Effector memory CD8-positive, alpha-beta T cell (primary cell): Measurements from ENCODE around the gene IL15.
A peak's percentile ranks its signal among the peaks of the same experiment; 100 is the strongest.
"Not testable (repeated sequence)": the region's sequence is repeated elsewhere in the genome, so short reads cannot be mapped to it uniquely, and the experiment has no call there.

ENCODE experiments used
- ATAC-seq: fragments of 150-1000 bp; cut with Tn5 transposase; replicated peaks from 2 replicates; pipeline ENCODE4 v1.10.0; 2021; ENCODE audit warnings: mild to moderate bottlenecking, moderate library complexity
- DNase-seq, 3 experiments: peaks; one replicate each; pipeline ENCODE4 v3.0.0; 2021
- H3K27ac Mint-ChIP-seq, 2 donors: one replicate each; pipeline ENCODE4 v1.8.0; 2022; ENCODE audit warnings: mild to moderate bottlenecking in 2 of 2, mixed read lengths in 2 of 2, moderate library complexity in 2 of 2
- H3K27me3 Mint-ChIP-seq, 2 donors: one replicate each; pipeline ENCODE4 v1.8.0; 2022; ENCODE audit warnings: mixed read lengths in 2 of 2
- H3K36me3 Mint-ChIP-seq: one replicate; pipeline ENCODE4 v1.8.0; 2022; ENCODE audit warnings: mild to moderate bottlenecking, moderate library complexity, mixed read lengths; ENCODE audit not compliant: insufficient read depth
- H3K4me1 Mint-ChIP-seq, 2 donors: one replicate each; pipeline ENCODE4 v1.8.0; 2022; ENCODE audit warnings: low read depth in 2 of 2, mixed read lengths in 2 of 2
- H3K4me3 Mint-ChIP-seq, 2 donors: one replicate each; pipeline ENCODE4 v1.8.0; 2022; ENCODE audit warnings: mild to moderate bottlenecking in 2 of 2, mixed read lengths in 2 of 2, moderate library complexity in 2 of 2
- H3K9me3 Mint-ChIP-seq, 2 donors: one replicate each; pipeline ENCODE4 v1.8.0; 2022; ENCODE audit warnings: mixed read lengths in 2 of 2
- total RNA-seq, 9 experiments: gene quantifications; one replicate each; lab custom pipeline; 2026; lab: John Stamatoyannopoulos, UW

The IL15 gene, protein sequence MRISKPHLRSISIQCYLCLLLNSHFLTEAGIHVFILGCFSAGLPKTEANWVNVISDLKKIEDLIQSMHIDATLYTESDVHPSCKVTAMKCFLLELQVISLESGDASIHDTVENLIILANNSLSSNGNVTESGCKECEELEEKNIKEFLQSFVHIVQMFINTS
- 1.1 to 17.6 (median 4.7) reads per million in 9 experiments for total RNA-seq

DNA sequence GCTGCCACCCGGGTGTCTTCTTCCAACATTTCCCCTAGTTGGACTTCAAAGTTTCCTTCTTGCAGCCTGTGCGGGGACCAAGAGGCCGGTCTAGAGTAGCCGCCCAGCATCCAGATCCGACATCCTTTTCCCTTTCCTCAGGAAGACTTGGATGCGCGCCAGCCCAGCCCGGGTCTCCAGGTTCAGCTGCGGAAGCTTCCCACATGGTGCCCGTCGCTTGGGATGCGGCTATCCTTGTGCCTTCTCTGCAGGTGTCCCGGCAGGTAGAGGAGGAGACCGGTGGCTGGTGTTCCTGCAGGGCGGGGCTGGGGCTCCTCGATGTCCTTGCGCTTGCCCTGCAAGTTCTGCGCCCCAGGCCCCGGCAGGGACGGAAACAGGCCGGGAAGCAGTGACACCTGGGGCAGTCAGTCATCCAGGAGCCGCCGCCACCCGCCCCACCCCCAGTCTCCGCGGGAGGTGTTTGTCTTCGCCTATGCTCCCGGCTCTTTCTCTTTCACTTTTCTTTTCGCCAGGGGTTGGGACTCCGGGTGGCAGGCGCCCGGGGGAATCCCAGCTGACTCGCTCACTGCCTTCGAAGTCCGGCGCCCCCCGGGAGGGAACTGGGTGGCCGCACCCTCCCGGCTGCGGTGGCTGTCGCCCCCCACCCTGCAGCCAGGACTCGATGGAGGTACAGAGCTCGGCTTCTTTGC lies at the start of gene IL15:
Gene IL15 (plus strand): TSS at position 502 of the 689 bp plus-strand sequence. CDS start 82,882 bp downstream, outside the sequence.
- DNase-seq (peak; percentile 51 to 57 (median 56)), ATAC-seq (peak; percentile 89)
- H3K4me3 Mint-ChIP-seq, result peak within 1 kb of the TSS; percentile 95 to 99
- peaks cover 5% of the 10 kb centered on the region for H3K36me3 Mint-ChIP-seq
- H3K27ac Mint-ChIP-seq, result peak within 1 kb of the TSS; percentile 97 to 98
- no peaks in the 10 kb centered on the region for H3K9me3 Mint-ChIP-seq
- H3K4me1 Mint-ChIP-seq, result peaks cover 20 to 43% of the 10 kb centered on the region in 2 donors
- H3K27me3 Mint-ChIP-seq, result no peaks in the 10 kb centered on the region

DNA sequence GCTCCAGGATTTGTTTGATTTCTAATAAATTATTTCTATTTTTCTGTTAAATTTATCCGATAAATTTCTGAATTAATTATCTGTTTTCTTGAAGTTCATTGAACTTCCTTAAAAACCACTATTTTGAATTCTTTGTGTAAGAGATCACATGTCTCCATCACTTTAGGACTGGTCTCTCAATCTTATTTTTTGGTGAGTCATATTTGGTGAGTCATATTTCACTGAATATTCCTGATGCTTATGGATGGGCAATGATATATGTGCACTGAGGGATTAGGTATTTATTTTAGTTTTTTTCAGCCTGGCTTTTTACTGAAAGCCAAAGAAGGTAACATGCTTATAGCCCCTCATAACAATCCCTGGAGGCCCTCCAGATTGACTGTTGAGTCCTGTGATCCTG lies 48.5 kb upstream of the IL15 start:
- Mint-ChIP-seq H3K4me3 (no peak overlapping the region), H3K9me3 (peaks cover 0 to 2% of the 10 kb centered on the region in 2 donors), H3K36me3 (no peaks in the 10 kb centered on the region), H3K4me1 (no peaks in the 10 kb centered on the region), H3K27ac (no peak overlapping the region), H3K27me3 (no peaks in the 10 kb centered on the region)
- no peak for ATAC-seq
- no peak for DNase-seq

DNA sequence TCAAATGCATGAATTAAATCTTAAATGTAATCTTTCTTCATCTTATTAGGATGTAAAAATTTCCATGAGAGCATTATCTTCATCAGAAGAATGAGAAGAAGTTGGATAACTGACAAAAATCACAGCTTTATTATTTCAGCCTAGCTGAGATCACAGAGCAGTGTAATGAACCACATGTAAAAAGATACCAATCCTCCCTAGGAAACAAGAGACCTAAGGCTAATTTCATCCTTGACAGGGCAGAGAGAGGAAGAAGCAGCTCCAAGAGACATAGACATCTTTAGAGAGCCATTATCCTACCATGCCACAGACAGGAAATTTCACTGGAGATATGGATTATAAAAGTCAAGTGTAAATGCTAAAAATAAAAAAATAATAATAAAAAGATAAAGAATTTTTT lies 40.9 kb upstream of the IL15 start:
- no peak overlapping the region for H3K27ac Mint-ChIP-seq
- no peak overlapping the region for H3K4me3 Mint-ChIP-seq
- DNase-seq (no peak), ATAC-seq (no peak)
- H3K36me3 Mint-ChIP-seq, result no peaks in the 10 kb centered on the region
- H3K4me1 Mint-ChIP-seq, result no peaks in the 10 kb centered on the region
- H3K27me3 Mint-ChIP-seq, result peaks cover 0 to 6% of the 10 kb centered on the region in 2 donors
- H3K9me3 Mint-ChIP-seq, result no peaks in the 10 kb centered on the region

DNA sequence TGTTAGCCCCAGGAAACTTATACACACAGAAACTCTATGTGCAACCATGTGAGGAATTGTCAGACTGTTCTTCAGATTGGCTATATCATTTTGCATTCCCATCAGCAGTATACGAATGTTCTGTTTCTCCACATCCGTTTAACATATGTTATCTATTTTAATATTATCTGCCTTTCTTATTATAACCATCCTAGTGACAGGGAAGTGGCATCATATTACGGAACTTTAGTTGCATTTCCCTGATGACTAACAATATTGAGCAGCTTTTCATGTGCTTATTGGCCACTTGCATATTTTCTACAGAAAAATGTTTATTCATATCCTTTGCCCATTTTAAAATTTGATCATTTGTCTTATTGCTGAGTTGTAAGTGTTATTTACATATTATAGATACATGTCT lies 36.5 kb upstream of the IL15 start:
- Mint-ChIP-seq H3K27ac (no peak overlapping the region), H3K4me3 (no peak overlapping the region), H3K9me3 (no peaks in the 10 kb centered on the region), H3K27me3 (peaks cover 0 to 11% of the 10 kb centered on the region in 2 donors), H3K4me1 (peaks cover 4 to 5% of the 10 kb centered on the region in 2 donors), H3K36me3 (no peaks in the 10 kb centered on the region)
- DNase-seq, result no peak
- no peak for ATAC-seq

DNA sequence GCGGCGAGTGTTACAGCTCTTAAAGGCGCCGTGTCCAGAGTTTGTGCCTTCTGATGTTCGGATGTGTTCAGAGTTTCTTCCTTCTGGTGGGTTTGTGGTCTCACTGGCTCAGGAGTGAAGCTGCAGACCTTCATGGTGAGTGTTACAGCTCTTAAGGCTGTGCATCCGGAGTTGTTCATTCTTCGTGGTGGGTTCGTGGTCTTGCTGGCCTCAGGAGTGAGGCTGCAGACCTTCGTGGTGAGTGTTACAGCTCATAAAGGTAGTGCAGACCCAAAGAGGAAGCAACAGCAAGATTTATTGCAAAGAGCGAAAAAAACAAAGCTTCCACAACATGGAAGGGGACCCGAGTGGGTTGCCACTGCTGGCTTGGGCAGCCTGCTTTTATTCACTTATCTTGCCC lies 31.7 kb upstream of the IL15 start:
- peaks cover 14 to 24% of the 10 kb centered on the region in 2 donors for H3K27me3 Mint-ChIP-seq
- H3K4me1 Mint-ChIP-seq, DNase-seq, H3K9me3 Mint-ChIP-seq, H3K36me3 Mint-ChIP-seq, ATAC-seq: not testable (repeated sequence)
- H3K4me3 Mint-ChIP-seq, result peak overlapping the region in 1 of 2 donors; percentile 31
- peak overlapping the region in 1 of 2 donors; percentile 15 for H3K27ac Mint-ChIP-seq

DNA sequence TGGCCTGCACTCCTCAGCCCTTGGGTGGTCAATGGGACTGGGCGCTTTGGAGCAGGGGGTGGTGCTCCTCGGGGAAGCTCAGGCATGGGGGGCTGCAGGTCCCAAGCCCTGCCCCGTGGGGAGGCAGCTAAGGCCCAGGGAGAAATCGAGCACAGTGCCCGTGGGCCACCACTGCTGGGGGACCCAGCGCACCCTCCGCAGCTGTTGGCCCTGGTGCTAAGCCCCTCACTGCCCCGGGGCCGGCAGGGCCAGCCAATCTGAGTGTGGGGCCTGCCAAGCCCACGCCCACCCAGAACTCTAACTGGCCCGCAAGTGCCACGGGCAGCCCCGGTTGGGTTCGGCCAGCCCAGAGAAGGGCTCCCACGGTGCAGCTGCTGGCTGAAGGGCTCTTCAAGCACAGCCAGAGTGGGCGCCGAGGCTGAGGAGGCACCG lies 30.9 kb upstream of the IL15 start:
- ATAC-seq (no peak), DNase-seq (no peak)
- Mint-ChIP-seq H3K27ac (no peak overlapping the region), H3K27me3 (peaks cover 13 to 25% of the 10 kb centered on the region in 2 donors), H3K4me3 (no peak overlapping the region), H3K9me3 (no peaks in the 10 kb centered on the region), H3K36me3 (no peaks in the 10 kb centered on the region), H3K4me1 (peaks cover 4 to 5% of the 10 kb centered on the region in 2 donors)

DNA sequence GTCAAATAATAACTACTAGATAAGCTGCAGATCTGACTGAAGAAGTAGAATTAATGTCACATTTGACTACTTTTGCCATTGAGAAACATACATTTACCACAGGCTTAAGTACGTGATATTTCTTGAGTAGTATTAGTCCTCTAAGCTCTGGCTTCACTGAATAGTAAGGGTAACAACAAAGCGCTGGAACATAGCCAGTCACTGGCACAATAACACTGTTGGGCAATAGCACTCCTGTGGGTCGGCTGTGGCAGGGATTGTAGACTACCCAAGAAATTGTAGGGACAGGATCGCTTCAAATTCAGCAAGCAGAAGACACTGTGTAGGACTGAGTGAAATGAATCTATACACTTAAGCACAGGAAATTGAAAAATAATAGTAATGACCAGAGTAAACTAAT lies 27.1 kb upstream of the IL15 start:
- peaks cover 20 to 25% of the 10 kb centered on the region in 2 donors for H3K27me3 Mint-ChIP-seq
- H3K9me3 Mint-ChIP-seq, result no peaks in the 10 kb centered on the region
- peaks cover 4 to 5% of the 10 kb centered on the region in 2 donors for H3K4me1 Mint-ChIP-seq
- no peak overlapping the region for H3K27ac Mint-ChIP-seq
- no peaks in the 10 kb centered on the region for H3K36me3 Mint-ChIP-seq
- DNase-seq (no peak), ATAC-seq (no peak)
- no peak overlapping the region for H3K4me3 Mint-ChIP-seq

DNA sequence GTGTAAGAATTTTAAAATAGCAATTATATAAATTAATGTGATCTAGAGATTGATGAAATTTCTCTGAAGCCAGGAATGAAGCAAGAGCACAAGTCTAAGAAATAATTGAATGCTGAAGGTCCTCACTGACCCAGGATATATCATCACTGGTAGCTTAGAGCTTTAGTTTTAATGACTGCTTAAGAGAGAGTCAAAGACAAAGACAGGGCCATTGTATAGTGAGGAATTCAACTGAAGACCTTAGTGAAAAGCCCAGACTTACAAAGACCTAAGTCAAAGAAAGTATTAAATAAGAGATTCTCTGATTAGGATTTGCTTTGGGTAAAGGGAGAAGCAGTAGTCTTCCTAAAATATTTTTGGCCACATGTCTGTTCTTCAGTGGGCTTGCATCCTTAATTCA lies 26.0 kb upstream of the IL15 start:
- DNase-seq, result no peak
- Mint-ChIP-seq H3K4me1 (no peaks in the 10 kb centered on the region), H3K36me3 (no peaks in the 10 kb centered on the region), H3K9me3 (no peaks in the 10 kb centered on the region), H3K27me3 (peaks cover 14 to 25% of the 10 kb centered on the region in 2 donors), H3K27ac (no peak overlapping the region), H3K4me3 (no peak overlapping the region)
- ATAC-seq, result no peak

DNA sequence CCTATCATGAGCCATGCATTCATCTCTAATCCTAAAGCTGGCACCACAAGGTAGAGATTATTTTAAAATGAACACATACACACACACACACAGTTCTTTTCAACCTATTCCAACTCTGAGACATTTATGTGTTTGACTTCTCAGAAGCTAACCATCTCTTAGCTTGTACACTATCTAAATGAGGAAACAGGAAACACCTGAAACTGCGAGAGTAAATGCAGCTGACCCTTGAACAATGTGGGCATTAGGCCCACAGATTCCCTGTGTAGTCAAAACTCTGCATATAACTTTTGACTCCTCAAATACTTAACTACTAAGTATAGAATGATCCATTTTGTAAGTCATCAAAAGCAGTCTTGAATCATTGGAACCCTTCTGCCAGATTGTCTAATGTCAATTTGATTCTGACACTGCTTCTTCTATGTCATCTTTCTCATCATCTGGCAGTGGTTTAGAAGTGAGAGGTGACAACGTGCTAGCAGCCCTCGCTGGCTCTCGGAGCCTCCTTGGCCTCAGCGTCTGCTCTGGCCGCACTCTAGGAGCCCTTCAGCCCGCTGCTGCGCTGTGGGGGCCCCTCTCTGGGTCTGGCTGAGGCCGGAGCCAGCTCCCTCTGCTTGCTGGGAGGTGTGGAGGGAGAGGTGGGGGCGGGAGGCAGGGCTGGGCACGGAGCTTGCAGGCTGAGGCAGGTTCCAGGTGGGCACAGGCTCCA lies 21.4 kb upstream of the IL15 start:
- no peaks in the 10 kb centered on the region for H3K36me3 Mint-ChIP-seq
- no peak overlapping the region for H3K27ac Mint-ChIP-seq
- H3K9me3 Mint-ChIP-seq, result no peaks in the 10 kb centered on the region
- DNase-seq, result no peak
- no peaks in the 10 kb centered on the region for H3K4me1 Mint-ChIP-seq
- peaks cover 12 to 15% of the 10 kb centered on the region in 2 donors for H3K27me3 Mint-ChIP-seq
- ATAC-seq, result no peak
- no peak overlapping the region for H3K4me3 Mint-ChIP-seq

DNA sequence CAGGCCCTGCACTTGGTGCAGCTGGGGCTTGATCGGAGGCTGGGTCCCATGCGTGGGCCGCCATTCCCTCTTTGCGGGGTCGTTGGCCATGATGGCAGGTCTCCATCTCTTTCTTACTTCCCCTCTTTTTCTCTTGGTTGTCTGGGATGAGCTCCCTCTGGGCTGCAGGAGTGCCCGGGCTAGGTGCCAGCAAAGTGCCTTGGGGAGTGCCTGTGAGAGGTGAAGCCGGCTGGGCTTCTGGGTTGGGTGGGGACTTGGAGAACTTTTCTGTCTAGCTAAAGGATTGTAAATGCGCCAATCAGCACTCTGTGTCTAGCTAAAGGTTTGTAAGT lies 20.8 kb upstream of the IL15 start:
- H3K4me3 Mint-ChIP-seq, H3K36me3 Mint-ChIP-seq, H3K9me3 Mint-ChIP-seq, H3K27ac Mint-ChIP-seq, DNase-seq, ATAC-seq, H3K4me1 Mint-ChIP-seq: not testable (repeated sequence)
- peaks cover 12 to 15% of the 10 kb centered on the region in 2 donors for H3K27me3 Mint-ChIP-seq

DNA sequence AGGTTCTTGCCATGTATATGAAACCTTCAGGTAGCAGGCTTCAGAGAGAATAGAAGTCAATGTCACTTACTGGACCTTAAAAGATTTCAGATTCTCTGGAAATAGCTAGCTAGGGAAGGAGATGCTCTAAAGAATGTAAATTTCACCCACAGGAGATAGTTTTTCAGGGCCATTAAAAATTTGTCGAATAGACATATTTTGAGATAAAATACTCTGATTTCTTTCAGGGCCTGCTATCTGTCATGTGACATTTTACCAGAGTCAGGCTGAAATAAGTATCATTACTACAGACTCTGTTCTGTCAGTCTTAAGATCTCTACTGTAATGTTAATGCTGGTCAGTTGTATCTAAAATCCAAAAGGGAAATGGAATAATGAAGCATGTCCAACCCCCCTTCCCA lies 15.7 kb upstream of the IL15 start:
- DNase-seq, result no peak
- Mint-ChIP-seq H3K27ac (no peak overlapping the region), H3K4me3 (no peak overlapping the region), H3K36me3 (no peaks in the 10 kb centered on the region), H3K9me3 (no peaks in the 10 kb centered on the region), H3K27me3 (peaks cover 5 to 14% of the 10 kb centered on the region in 2 donors), H3K4me1 (no peaks in the 10 kb centered on the region)
- no peak for ATAC-seq

DNA sequence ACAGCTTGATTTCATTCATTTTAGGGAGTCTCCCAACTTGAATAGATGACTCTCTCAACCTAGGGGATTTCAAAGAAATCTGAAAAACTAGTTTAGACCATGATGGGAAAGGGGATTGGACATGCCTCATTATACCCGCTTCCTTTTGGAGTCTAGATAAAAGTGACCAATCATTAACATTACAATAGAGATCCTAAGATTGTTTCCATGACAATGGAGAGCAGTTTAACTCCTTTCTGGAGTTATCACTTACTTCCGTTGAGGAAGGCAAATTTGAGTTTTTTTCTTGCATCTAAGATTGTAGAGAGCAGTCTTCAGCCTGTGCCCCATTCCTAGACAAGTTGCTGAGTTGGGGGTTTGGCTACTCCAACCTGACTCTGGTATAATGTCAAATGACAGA lies 11.4 kb upstream of the IL15 start:
- DNase-seq (no peak), ATAC-seq (no peak)
- Mint-ChIP-seq H3K27ac (no peak overlapping the region), H3K4me1 (no peaks in the 10 kb centered on the region), H3K9me3 (no peaks in the 10 kb centered on the region), H3K36me3 (no peaks in the 10 kb centered on the region), H3K4me3 (no peak overlapping the region), H3K27me3 (no peaks in the 10 kb centered on the region)

DNA sequence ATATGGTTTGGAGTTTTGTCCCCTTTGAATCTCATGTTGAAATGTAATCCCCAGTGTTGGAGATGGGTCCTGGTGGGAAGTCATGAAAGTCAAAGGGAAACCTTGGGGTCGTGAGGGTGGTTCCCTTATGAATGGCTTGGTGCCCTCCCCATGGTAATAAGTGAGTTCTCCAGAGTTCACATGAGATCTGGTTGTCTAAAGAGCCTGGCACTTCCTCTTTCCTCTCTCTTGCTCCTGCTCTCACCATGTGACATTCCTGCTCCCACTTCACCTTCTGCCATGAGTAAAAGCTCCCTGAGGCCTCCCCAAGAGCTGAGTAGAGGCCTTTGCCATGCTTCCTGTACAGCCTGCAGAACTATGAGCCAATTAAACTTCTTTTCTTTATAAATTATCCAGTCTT lies 5.5 kb upstream of the IL15 start:
- Mint-ChIP-seq H3K36me3 (peaks cover 4% of the 10 kb centered on the region), H3K27me3 (no peaks in the 10 kb centered on the region), H3K9me3 (no peaks in the 10 kb centered on the region), H3K4me3 (no peak overlapping the region), H3K4me1 (peaks cover 1 to 8% of the 10 kb centered on the region in 2 donors), H3K27ac (no peak overlapping the region)
- DNase-seq, result no peak
- ATAC-seq, result no peak

DNA sequence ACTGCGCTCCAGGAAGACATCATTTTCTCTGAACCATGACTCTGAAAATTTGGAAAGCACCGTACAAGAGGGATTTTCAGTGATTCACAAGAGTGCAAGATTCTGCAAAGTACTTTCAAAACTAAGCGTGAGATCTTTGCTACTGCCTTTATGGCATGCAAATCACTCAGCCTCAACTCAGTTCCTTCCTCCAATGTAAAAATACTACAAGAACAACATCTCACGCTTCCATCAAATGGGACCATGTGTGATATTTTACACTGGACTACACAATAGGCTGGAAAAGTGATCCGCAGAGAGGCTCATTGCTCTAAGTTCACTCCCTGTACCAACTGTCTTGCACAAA lies 674 bp upstream of the IL15 start:
- no peak for DNase-seq
- peak overlapping the region; percentile 97 to 98 for H3K27ac Mint-ChIP-seq
- H3K4me1 Mint-ChIP-seq, result peaks cover 20 to 43% of the 10 kb centered on the region in 2 donors
- H3K27me3 Mint-ChIP-seq, result no peaks in the 10 kb centered on the region
- peak; percentile 1 for ATAC-seq
- no peaks in the 10 kb centered on the region for H3K9me3 Mint-ChIP-seq
- peak overlapping the region; percentile 95 to 99 for H3K4me3 Mint-ChIP-seq
- H3K36me3 Mint-ChIP-seq, result peaks cover 8% of the 10 kb centered on the region
